T follicular helper cell (primary cell): ENCODE data around the gene NEU2.
"Not testable (repeated sequence)": the region's sequence is repeated elsewhere in the genome, so short reads cannot be mapped to it uniquely, and the experiment has no call there.

ENCODE experiments used
- DNase-seq: peaks from one replicate; pipeline ENCODE4 v3.0.0-alpha.2; 2020; ENCODE audit warnings: low read depth

Gene NEU2

DNA sequence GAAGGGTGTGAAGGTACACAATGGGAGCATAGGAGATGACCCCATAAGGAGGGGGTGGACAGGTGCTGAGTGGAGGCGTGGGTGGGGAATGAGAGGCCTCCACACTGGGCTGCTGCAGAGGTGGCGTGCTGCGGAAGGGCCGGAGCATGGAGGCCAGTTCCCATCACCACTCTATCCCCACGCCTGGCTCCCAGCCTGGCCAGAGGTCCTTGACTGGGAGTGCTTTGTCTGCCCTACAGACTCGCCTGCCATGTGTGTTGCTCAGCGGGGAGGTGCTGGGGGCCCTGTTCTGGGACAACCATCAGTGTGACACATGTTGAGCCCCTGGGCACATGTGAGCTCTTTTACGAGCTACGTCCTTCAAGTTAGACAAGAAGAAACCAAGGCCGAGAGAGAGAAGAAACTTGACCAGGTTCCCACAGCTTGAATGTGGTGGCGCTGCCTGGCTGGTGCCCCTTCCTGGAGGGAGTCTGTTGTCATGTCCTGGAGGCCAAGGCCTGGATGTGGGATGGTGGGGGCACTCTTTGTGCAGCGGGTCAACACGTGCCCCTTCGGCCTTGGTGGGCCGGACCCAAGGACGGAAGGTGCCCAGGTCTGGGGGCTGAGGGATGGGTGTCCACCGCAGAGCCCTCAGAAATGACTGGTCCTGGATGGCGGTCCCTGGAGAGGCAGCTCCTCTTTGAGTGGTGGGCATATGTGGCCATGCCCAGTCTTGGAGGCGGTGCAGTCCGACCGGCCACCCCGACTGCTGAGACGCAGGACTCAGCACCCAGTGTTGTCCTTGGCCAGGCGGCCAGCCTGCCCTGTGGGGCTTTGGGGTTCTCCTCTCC lies 26.5 kb downstream of the NEU2 start:
- DNase-seq, result no peak

DNA sequence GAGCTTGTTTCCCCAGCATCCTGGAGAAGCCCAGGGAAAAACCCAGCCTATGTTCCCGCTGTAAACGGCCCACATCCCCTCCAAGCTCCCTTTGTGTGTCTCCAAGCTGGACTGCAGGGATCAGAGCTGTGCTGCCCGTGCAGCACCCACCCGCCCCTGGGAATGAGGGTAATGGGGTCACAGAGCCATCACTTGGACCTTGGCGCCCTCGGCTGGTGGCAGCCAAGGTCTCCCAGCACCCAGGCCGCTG lies 27.0 kb downstream of the NEU2 start:
- no peak for DNase-seq

DNA sequence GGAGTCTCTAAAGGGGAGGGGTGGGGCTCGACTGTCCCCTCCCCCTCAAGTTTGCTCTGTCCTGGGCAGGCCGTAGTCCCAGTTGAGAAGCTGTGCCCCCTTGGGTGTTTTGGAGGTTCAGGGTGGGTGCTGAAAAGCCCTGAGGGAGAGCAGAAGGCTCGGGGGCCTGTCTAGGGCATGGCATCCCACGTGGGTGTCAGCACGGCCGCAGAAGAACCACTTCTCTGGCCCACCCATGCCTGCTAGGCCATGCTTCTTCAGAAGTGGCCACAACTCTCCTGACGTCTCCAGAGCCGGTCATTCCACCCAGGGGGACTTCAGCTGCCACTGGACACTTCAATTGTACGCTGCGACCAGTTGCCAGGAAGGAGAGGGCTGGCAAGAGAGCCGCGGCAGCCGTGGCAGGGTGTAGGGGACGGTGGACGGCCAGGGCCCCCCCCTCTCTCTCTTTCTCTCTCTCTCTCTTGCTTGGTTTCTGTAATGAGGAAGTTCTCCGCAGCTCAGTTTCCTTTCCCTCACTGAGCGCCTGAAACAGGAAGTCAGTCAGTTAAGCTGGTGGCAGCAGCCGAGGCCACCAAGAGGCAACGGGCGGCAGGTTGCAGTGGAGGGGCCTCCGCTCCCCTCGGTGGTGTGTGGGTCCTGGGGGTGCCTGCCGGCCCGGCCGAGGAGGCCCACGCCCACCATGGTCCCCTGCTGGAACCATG lies 27.5 kb downstream of the NEU2 start, which contains the start of gene INPP5D:
Gene INPP5D (plus strand): TSS at position 546 of the 704 bp plus-strand sequence. CDS start 137 bp downstream, at position 683.
- DNase-seq, result peak; percentile 63

DNA sequence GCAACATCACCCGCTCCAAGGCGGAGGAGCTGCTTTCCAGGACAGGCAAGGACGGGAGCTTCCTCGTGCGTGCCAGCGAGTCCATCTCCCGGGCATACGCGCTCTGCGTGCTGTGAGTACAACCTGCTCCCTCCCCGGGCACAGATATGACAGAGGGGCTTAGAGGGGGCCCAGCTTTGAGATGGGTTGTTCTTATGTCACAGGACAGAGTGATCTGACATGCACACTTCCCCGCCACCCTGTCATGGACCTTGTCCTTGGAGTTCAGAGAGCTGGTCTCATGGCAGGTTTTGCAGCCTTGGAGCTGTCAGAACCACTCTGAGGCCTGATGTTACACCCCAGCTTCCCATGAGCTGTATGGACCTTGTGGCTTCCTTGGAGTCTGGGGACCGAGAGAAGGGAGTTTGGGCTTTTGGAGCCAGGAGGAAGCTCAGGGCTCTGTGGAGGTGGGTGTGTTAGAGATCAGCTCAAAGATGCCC lies 28.1 kb downstream of the NEU2 start:
- DNase-seq, result no peak

DNA sequence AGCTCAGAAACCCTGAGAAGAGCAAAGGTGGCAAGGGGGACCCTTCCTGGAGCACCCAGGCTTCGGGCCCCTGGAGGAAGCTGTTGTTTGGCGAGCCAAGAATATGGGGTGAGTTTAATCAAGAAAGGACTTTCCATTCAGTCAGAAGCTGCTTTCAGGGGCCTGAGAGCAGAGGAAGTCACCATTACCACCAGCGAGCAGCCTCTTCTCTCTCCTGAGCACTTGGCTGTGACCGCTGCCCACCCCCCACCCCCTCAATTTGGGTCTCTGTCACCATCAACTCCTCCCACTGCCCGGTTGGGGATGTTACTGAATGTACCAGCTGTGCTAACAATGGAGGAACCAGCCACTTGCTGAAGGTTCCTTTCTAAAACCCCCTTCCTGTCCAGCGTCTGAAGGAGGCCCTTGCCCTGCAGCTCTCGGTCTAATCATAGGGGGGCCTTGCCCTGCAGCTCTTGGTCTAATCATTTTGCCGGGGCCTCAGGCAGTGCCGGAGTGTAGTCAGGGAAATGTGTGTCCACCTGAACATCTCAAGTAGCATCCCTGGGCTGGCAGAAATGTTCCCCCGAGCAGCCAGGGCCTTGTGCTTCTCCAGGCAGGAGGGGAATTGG lies 28.6 kb downstream of the NEU2 start:
- DNase-seq, result no peak

DNA sequence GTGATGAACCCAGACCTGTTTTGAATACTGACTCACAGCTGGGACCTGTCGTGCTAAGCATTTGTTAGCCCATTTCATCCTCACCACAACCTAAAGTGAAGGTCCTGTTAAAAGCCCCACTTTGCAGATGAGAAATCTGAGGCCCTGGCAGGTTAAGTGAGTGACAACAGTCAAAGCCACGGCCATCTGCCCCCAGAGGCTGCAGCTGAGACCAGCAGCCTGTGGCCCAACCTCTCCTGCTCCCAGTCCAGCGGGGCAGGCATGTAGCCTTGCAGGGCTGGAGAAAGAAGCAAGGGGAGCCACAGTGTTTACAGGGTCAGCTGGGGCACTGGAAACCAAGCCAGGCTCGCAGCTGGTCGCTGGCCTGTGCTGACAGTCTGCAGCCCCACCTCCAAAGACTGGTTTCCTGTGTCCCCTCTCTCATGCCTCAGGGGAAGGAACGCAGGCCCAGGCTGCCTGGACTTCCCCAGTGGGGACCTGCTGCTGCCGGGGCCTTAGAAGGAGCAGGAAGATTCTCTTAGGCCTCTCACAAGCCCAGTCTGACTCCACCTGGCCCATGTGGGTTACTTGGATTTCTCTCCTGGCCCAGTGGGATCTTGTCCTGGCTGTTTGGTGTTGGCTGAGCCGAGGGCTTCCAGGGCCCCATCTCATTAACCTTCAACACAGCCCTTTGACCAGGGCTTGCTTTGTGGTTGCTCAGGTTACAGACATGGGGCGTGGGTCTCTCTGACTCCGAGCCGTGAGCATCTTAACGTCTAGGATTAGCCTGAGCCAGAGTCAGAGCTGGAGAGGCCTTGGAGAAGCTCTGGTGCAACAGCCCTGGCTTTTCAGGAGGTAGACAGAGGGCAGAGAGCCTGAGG lies 29.3 kb downstream of the NEU2 start:
- no peak for DNase-seq

- DNase-seq, result no peak
Observed at GRCh38 chr2:233062451-233062850, 30.0 kb downstream of the NEU2 start.

GRCh38 chr2:233062946-233063268 lies 30.4 kb downstream of the NEU2 start:
- no peak for DNase-seq

- no peak for DNase-seq
Observed at GRCh38 chr2:233063269-233063975, 30.9 kb downstream of the NEU2 start.

- no peak for DNase-seq
Observed at GRCh38 chr2:233063976-233064411, 31.5 kb downstream of the NEU2 start.

DNA sequence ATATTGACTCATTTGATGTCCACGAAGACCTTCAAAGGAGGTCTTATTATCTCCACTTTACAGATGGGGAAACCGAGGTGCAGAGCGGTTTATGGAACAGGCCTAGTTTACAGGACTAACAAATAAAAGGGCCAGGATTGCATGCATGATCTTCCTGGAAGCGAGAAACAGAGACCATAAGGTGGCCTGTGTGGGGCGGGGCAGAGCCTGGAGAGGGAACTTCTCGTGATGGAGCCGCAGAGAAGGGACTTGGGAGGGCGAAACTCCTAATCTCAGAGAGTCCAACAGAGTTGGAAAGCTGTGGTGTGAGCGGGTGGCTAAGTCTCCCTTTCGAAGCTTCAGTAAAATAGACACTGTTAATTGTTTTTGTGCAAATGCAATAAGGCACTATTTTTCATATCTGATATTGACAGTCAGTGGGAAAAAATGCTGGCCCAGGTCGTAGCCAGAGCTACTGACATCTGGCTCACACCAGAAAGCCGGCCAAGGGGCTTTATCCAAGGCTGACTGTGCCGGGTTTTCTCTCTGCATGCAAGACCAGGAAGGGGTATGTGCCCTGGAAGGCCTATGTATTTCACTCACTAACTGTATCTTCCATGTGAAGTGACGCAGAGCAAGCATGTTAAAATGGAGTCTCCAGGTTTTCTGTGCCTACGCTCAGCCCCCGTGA lies 32.2 kb downstream of the NEU2 start:
- no peak for DNase-seq

GRCh38 chr2:233065200-233065589 lies 32.7 kb downstream of the NEU2 start:
- DNase-seq, result not testable (repeated sequence)

- DNase-seq, result no peak
Observed at GRCh38 chr2:233065954-233066470, 33.5 kb downstream of the NEU2 start.

- no peak for DNase-seq
Observed at GRCh38 chr2:233068762-233069418, 36.4 kb downstream of the NEU2 start.

DNA sequence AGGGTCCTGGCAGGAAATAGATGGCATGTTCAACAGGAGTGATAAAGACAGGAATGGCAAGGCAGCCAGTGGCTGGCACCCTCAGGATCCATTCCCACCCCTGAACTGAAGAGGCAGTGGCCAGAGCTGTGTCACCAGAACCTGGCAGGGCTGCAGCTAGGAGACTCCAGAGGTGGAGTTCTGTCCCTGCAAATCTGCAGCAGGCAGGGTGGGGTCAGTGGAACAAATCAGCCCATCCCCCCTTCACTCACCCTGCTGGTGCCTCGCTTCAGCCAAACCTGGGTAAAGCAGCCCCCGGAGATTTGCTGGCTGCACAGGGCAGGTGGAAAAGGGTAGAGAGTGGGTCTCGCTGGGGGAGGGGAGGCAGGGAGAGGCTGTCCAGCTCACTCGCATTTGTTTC lies 40.4 kb downstream of the NEU2 start:
- no peak for DNase-seq

- no peak for DNase-seq
Observed at GRCh38 chr2:233074106-233074505, 41.6 kb downstream of the NEU2 start.

GRCh38 chr2:233075141-233075965 lies 42.9 kb downstream of the NEU2 start:
- no peak for DNase-seq

GRCh38 chr2:233075966-233076339 lies 43.5 kb downstream of the NEU2 start:
- DNase-seq, result no peak

DNA sequence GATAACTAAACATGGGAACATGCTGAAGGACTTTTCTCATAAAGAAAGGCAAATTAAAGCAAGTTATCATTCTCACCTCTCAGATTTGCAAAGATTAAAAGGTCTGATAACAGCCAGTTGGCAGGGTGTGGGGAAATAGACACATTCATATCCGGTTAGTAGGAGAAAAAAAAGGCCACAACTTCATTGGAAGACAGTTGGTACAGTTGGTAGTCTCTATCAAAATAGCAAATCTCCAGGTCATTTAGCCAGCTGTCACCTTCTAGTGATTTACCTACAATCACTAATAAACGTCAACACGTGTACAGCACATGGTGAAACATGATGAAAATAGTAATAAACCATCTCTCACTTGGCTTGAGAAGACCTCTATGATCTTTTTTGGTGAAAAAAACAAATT lies 44.3 kb downstream of the NEU2 start:
- DNase-seq, result no peak
